Measurements from ENCODE around the gene ANGPTL2.

The ANGPTL2 gene

GRCh38 chr9:127065592-127065991 lies 56.8 kb downstream of the ANGPTL2 start:
- Histone ChIP-seq H3K9me3 (no peaks in the 10 kb centered on the region), H3K4me3 (ENCODE audit: low read depth in 1 of 2, low read length in 1 of 2) (no peak overlapping the region), H3K27me3 (no peaks in the 10 kb centered on the region), H3K27ac (no peak overlapping the region), H3K4me1 (ENCODE audit: control insufficient read depth in 1 of 2, insufficient read depth in 1 of 2, low read depth in 1 of 2, low read length in 1 of 2) (peaks cover 0 to 5% of the 10 kb centered on the region in 2 experiments), H3K36me3 (peaks cover 10% of the 10 kb centered on the region)
- TF ChIP-seq CTCF (IDR thresholded peaks at IDR 0.05) = no peak

- peaks cover 0 to 5% of the 10 kb centered on the region in 2 experiments for H3K4me1 ChIP-seq (ENCODE audit: control insufficient read depth in 1 of 2, insufficient read depth in 1 of 2, low read depth in 1 of 2, low read length in 1 of 2)
- no peak for TF ChIP-seq CTCF (IDR thresholded peaks at IDR 0.05)
- no peaks in the 10 kb centered on the region for H3K9me3 ChIP-seq
- no peaks in the 10 kb centered on the region for H3K27me3 ChIP-seq
- H3K36me3 ChIP-seq = peaks cover 3% of the 10 kb centered on the region
- H3K27ac ChIP-seq = no peak overlapping the region
- H3K4me3 ChIP-seq (ENCODE audit: low read depth in 1 of 2, low read length in 1 of 2) = no peak overlapping the region
Measured at GRCh38 chr9:127064335-127064734, 58.1 kb downstream of the ANGPTL2 start.

- TF ChIP-seq CTCF (IDR thresholded peaks at IDR 0.05) = no peak
- Histone ChIP-seq H3K4me1 (ENCODE audit: control insufficient read depth in 1 of 2, insufficient read depth in 1 of 2, low read depth in 1 of 2, low read length in 1 of 2) (peaks cover 0 to 5% of the 10 kb centered on the region in 2 experiments), H3K27me3 (no peaks in the 10 kb centered on the region), H3K27ac (no peak overlapping the region), H3K9me3 (no peaks in the 10 kb centered on the region), H3K36me3 (no peaks in the 10 kb centered on the region), H3K4me3 (ENCODE audit: low read depth in 1 of 2, low read length in 1 of 2) (no peak overlapping the region)
Measured at GRCh38 chr9:127061411-127061810, 61.0 kb downstream of the ANGPTL2 start.

- H3K4me3 ChIP-seq (ENCODE audit: low read depth in 1 of 2, low read length in 1 of 2) = no peak overlapping the region
- H3K9me3 ChIP-seq = no peaks in the 10 kb centered on the region
- H3K4me1 ChIP-seq (ENCODE audit: control insufficient read depth in 1 of 2, insufficient read depth in 1 of 2, low read depth in 1 of 2, low read length in 1 of 2) = peaks cover 0 to 5% of the 10 kb centered on the region in 2 experiments
- no peaks in the 10 kb centered on the region for H3K27me3 ChIP-seq
- no peak overlapping the region for H3K27ac ChIP-seq
- no peak for TF ChIP-seq CTCF (IDR thresholded peaks at IDR 0.05)
- no peaks in the 10 kb centered on the region for H3K36me3 ChIP-seq
Measured at GRCh38 chr9:127059765-127060361, 62.6 kb downstream of the ANGPTL2 start.

- H3K9me3 ChIP-seq = no peaks in the 10 kb centered on the region
- TF ChIP-seq CTCF (IDR thresholded peaks at IDR 0.05) = no peak
- no peaks in the 10 kb centered on the region for H3K36me3 ChIP-seq
Measured at GRCh38 chr9:127059030-127059429, 63.4 kb downstream of the ANGPTL2 start.

More at GRCh38 chr9:127059030-127059429, 63.4 kb downstream of the ANGPTL2 start:
- Histone ChIP-seq H3K27ac (no peak overlapping the region), H3K27me3 (no peaks in the 10 kb centered on the region), H3K4me3 (ENCODE audit: low read depth in 1 of 2, low read length in 1 of 2) (no peak overlapping the region), H3K4me1 (ENCODE audit: control insufficient read depth in 1 of 2, insufficient read depth in 1 of 2, low read depth in 1 of 2, low read length in 1 of 2) (peaks cover 0 to 5% of the 10 kb centered on the region in 2 experiments)
